OCI-LY3 (cell line): ENCODE results near the gene CHFR.
"Not testable (repeated sequence)": the region's sequence is repeated elsewhere in the genome, so short reads cannot be mapped to it uniquely, and the experiment has no call there.

Experiments
- H2AFZ ChIP-seq: fragments of 200-600, 300-600 bp; shearing (Covaris generic); 2 replicates; pipeline ENCODE4 v1.6.0; 2014; ENCODE audit warnings: antibody characterized with exemption, low read depth, low read length
- H3K27ac ChIP-seq: fragments of 200-600, 300-600 bp; sonication (generic); 2 replicates; pipeline ENCODE4 v1.5.1; 2014; ENCODE audit warnings: mild to moderate bottlenecking, low read length, moderate library complexity, mixed read lengths
- H3K27me3 ChIP-seq: fragments of 200-600, 300-600 bp; sonication (generic); 2 replicates; pipeline ENCODE4 v1.6.1; 2014; ENCODE audit warnings: low read depth, low read length, mixed read lengths
- H3K36me3 ChIP-seq: fragments of 200-600, 300-600 bp; sonication (generic); replicated peaks from 2 replicates; pipeline ENCODE3; 2014; ENCODE audit warnings: low read depth, low read length, mixed read lengths
- H3K4me1 ChIP-seq: fragments of 300-600, 200-600 bp; sonication (generic); 2 replicates; pipeline ENCODE4 v1.6.1; 2014; ENCODE audit warnings: low read length, mixed read lengths
- H3K4me2 ChIP-seq: fragments of 200-600, 300-600 bp; sonication (generic); 2 replicates; pipeline ENCODE4 v1.6.1; 2014; ENCODE audit warnings: low read length, mixed read lengths
- H3K4me3 ChIP-seq: fragments of 300-600, 200-600 bp; sonication (generic); 2 replicates; pipeline ENCODE4 v1.5.1; 2014; ENCODE audit warnings: antibody characterized with exemption, mild to moderate bottlenecking, low read length, moderate library complexity
- H3K79me2 ChIP-seq: fragments of 300-600, 200-600 bp; shearing (Covaris generic); 2 replicates; pipeline ENCODE4 v1.6.1; 2014; ENCODE audit warnings: mild to moderate bottlenecking, low read length, mixed read lengths
- H3K9ac ChIP-seq: fragments of 300-600, 200-600 bp; shearing (Covaris generic); 2 replicates; pipeline ENCODE4 v1.6.0; 2014; ENCODE audit warnings: mild to moderate bottlenecking, low read length, moderate library complexity
- H3K9me3 ChIP-seq: fragments of 200-600, 300-600 bp; shearing (Covaris generic); 2 replicates; pipeline ENCODE4 v1.6.1; 2014; ENCODE audit warnings: low read length, mixed read lengths; ENCODE audit not compliant: insufficient read depth
- H4K20me1 ChIP-seq: fragments of 200-600, 300-600 bp; sonication (generic); 2 replicates; pipeline ENCODE4 v1.6.1; 2016; ENCODE audit warnings: low read length, mixed read lengths; ENCODE audit not compliant: insufficient read depth
- EZH2phosphoT487 ChIP-seq: fragments of 200-600 bp; shearing (Covaris generic); IDR thresholded peaks from 2 replicates; pipeline ENCODE4 v1.6.1; 2018; ENCODE audit warnings: antibody characterized with exemption, mixed run types, low read depth
- TF ChIP-seq, protein P1 (sequence below): fragments of 200-600, 300-600 bp; sonication (generic); IDR thresholded peaks from 2 replicates; pipeline ENCODE4 v1.5.1; 2014; ENCODE audit warnings: antibody characterized with exemption, low read length, low read depth

CHFR gene

DNA sequence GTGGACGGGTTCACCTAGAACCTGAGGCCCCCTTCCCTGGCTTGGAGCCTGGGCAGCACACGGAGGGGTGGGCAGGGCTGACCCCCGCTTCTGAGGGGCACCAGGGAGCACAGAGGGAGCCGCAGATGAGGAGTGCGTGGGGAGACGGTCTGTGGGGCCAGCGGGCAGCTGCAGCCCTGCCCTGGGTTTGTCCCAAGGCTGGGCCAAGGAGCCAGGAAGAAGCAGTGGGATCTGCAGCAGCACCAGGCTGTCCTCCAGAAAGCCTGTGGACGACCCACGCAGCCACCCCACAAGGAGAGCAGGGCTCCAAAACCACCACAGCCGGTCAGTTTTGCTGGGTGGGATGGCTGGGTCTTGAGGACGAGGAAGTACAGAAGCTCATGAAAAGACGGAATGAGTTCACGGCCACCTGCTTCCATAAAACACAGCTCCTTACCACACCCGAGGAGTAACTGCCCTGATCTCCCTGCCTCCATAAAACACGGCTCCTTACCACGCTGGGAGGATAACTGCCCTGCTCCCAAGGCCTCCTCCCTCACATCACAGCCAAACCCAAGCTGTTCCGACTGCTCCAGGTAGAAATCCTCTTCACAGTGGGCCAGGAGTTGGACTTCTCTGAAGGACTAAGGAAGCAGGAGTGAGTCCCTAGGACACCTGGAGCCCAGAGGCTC, 48.9 kb downstream of the CHFR start:
- TF ChIP-seq EZH2phosphoT487 = no peak
- TF ChIP-seq, protein P1, sequence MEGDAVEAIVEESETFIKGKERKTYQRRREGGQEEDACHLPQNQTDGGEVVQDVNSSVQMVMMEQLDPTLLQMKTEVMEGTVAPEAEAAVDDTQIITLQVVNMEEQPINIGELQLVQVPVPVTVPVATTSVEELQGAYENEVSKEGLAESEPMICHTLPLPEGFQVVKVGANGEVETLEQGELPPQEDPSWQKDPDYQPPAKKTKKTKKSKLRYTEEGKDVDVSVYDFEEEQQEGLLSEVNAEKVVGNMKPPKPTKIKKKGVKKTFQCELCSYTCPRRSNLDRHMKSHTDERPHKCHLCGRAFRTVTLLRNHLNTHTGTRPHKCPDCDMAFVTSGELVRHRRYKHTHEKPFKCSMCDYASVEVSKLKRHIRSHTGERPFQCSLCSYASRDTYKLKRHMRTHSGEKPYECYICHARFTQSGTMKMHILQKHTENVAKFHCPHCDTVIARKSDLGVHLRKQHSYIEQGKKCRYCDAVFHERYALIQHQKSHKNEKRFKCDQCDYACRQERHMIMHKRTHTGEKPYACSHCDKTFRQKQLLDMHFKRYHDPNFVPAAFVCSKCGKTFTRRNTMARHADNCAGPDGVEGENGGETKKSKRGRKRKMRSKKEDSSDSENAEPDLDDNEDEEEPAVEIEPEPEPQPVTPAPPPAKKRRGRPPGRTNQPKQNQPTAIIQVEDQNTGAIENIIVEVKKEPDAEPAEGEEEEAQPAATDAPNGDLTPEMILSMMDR = no peak
- Histone ChIP-seq H3K27me3 (no peaks in the 10 kb centered on the region), H3K9ac (no peak overlapping the region), H2AFZ (no peak overlapping the region), H4K20me1 (no peaks in the 10 kb centered on the region), H3K79me2 (no peaks in the 10 kb centered on the region), H3K4me1 (no peaks in the 10 kb centered on the region), H3K9me3 (no peaks in the 10 kb centered on the region), H3K4me3 (no peak overlapping the region), H3K36me3 (no peaks in the 10 kb centered on the region), H3K4me2 (no peak overlapping the region), H3K27ac (no peak overlapping the region)

DNA sequence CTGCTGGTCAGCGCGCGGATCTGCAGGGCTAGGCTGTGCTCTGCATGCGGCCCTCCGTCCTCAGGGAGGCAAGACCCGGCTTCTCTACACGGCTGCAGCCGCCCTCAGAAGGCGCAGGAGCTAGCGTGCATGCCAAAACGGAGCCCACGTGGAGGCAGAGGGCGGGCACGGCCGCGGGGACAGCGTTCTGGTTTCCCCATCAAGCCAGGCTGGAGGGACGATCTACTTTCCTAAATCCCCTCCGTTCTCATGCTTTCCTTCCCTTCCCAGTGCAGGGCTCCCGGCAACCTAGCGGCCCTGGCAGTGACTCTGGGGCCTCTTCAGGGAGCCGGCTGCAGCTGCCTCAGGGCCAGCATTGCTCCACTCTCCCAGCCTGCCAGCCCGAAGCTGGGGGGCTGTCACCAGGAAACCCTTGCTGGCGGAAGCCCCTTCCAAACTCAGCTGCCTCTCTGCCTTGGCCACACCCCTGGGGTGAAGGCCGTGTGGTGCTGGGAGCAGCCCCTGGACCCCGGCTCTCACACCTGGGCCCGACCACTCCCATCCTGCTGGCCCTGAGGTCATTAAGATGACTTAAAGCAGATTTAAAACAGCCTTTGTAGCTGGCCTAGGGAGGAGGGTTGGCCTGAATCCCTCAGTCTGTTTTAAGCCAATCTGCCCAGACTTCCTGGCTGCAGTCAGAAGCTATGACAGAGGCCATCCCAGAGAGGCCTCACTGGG, 49.6 kb downstream of the CHFR start:
- TF ChIP-seq, protein P1 = no peak
- no peak for TF ChIP-seq EZH2phosphoT487
- Histone ChIP-seq H3K9me3 (no peaks in the 10 kb centered on the region), H4K20me1 (no peaks in the 10 kb centered on the region), H3K27ac (no peak overlapping the region), H3K36me3 (no peaks in the 10 kb centered on the region), H3K27me3 (no peaks in the 10 kb centered on the region), H3K4me3 (no peak overlapping the region), H3K4me1 (no peaks in the 10 kb centered on the region), H3K79me2 (no peaks in the 10 kb centered on the region), H2AFZ (no peak overlapping the region), H3K9ac (no peak overlapping the region), H3K4me2 (no peak overlapping the region)

DNA sequence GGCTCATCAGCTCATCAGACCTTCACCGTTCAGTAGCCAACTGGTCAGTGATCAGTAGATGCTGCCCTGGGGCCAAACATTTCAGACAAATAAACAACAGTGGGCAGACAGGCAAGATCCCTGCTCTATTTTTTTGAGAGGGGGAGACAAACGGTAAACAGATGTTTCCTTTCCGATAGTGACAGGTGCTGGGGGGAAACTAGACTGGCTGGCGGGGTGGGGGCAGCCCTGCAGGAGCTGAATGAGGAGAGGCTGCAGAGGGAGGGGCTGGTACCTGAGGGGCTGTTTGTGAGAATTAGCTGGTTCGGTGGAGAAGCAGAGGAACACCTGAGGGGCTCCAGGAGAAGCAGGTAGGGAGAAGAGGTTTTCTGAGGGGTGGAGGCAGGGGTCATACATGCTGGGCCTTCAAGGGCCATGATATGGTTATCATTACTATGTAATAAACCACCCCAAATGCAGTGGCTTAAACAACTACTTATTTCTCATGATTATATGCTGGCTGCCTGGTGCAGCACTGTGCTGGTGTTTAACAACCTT, 50.5 kb downstream of the CHFR start:
- Histone ChIP-seq H3K9ac (no peak overlapping the region), H3K4me3 (no peak overlapping the region), H3K4me1 (no peaks in the 10 kb centered on the region), H2AFZ (no peak overlapping the region), H3K9me3 (no peaks in the 10 kb centered on the region), H4K20me1 (no peaks in the 10 kb centered on the region), H3K79me2 (no peaks in the 10 kb centered on the region), H3K36me3 (no peaks in the 10 kb centered on the region), H3K27me3 (no peaks in the 10 kb centered on the region), H3K27ac (no peak overlapping the region), H3K4me2 (no peak overlapping the region)
- TF ChIP-seq, protein P1 = no peak

DNA sequence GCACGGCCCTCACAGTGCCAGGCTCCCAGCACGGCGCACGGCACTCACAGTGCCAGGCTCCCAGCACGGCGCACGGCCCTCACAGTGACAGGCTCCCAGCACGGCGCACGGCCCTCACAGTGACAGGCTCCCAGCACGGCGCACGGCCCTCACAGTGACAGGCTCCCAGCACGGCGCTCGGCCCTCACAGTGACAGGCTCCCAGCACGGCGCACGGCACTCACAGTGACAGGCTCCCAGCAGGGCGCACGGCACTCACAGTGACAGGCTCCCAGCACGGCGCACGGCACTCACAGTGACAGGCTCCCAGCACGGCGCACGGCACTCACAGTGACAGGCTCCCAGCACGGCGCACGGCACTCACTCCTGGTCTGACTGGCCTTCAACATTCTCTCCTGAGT, 51.2 kb downstream of the CHFR start:
- not testable (repeated sequence) for H3K27ac ChIP-seq, H3K27me3 ChIP-seq, H3K4me1 ChIP-seq, H3K36me3 ChIP-seq, H3K9me3 ChIP-seq, H3K4me2 ChIP-seq, H2AFZ ChIP-seq, H3K4me3 ChIP-seq, H3K79me2 ChIP-seq, H3K9ac ChIP-seq, H4K20me1 ChIP-seq
